Osteocyte (in vitro differentiated cells): ENCODE results near the gene MGA. TPM values are rescaled to one million over a fixed set of nuclear protein-coding genes. Genes with fewer than 3 reads are reported as not detected.

Experiments
- DNase-seq: peaks from one replicate; pipeline ENCODE4 v3.0.0; 2021; ENCODE audit warnings: mixed read lengths; ENCODE audit not compliant: unreplicated experiment; ENCODE audit errors: extremely low spot score
- H3K27ac Mint-ChIP-seq: one replicate; pipeline ENCODE4 v1.8.0; 2021; ENCODE audit warnings: mild to moderate bottlenecking, mixed read lengths; ENCODE audit not compliant: unreplicated experiment
- H3K27me3 Mint-ChIP-seq: one replicate; pipeline ENCODE4 v1.8.0; 2021; ENCODE audit warnings: mixed read lengths; ENCODE audit not compliant: unreplicated experiment
- H3K36me3 Mint-ChIP-seq: one replicate; pipeline ENCODE4 v1.8.0; 2021; ENCODE audit warnings: mixed read lengths; ENCODE audit not compliant: unreplicated experiment
- H3K4me1 Mint-ChIP-seq: one replicate; pipeline ENCODE4 v1.8.0; 2021; ENCODE audit warnings: mixed read lengths; ENCODE audit not compliant: unreplicated experiment
- H3K4me3 Mint-ChIP-seq: one replicate; pipeline ENCODE4 v1.8.0; 2021; ENCODE audit warnings: mild to moderate bottlenecking, moderate library complexity, mixed read lengths; ENCODE audit not compliant: unreplicated experiment
- H3K9me3 Mint-ChIP-seq: one replicate; pipeline ENCODE4 v1.8.0; 2021; ENCODE audit warnings: mixed read lengths; ENCODE audit not compliant: unreplicated experiment
- CTCF ChIP-seq: fragments of 200-600 bp; sonication (generic); IDR thresholded peaks from 2 replicates; pipeline ENCODE4 v1.5.0; 2021; ENCODE audit warnings: antibody characterized with exemption, mild to moderate bottlenecking, moderate library complexity
- total RNA-seq: library from RNA; stranded (reverse); gene quantifications from 2 replicates; pipeline ENCODE4 v1.2.1, GENCODE V29; 2021

MGA gene
- total RNA-seq, 1 donor from 2014 or later, result 47.2 TPM

- Mint-ChIP-seq H3K27me3 (no peaks in the 10 kb centered on the region), H3K4me3 (no peak overlapping the region), H3K9me3 (peaks cover 9% of the 10 kb centered on the region), H3K36me3 (peaks cover 3% of the 10 kb centered on the region), H3K4me1 (no peaks in the 10 kb centered on the region), H3K27ac (no peak overlapping the region)
- TF ChIP-seq CTCF, result no peak
- DNase-seq, result no peak
Measured at GRCh38 chr15:41648097-41648496, 12.1 kb upstream of the MGA start.

GRCh38 chr15:41648770-41649169 is 11.4 kb upstream of the MGA start:
- Mint-ChIP-seq H3K36me3 (peaks cover 4% of the 10 kb centered on the region), H3K27ac (no peak overlapping the region), H3K27me3 (no peaks in the 10 kb centered on the region), H3K4me1 (peaks cover 2% of the 10 kb centered on the region), H3K4me3 (no peak overlapping the region), H3K9me3 (peaks cover 9% of the 10 kb centered on the region)
- TF ChIP-seq CTCF, result no peak
- no peak for DNase-seq

- no peaks in the 10 kb centered on the region for H3K27me3 Mint-ChIP-seq
- no peak for TF ChIP-seq CTCF
- no peak overlapping the region for H3K4me3 Mint-ChIP-seq
- DNase-seq, result no peak
- peaks cover 3% of the 10 kb centered on the region for H3K36me3 Mint-ChIP-seq
- peaks cover 12% of the 10 kb centered on the region for H3K4me1 Mint-ChIP-seq
- H3K27ac Mint-ChIP-seq, result no peak overlapping the region
- peaks cover 9% of the 10 kb centered on the region for H3K9me3 Mint-ChIP-seq
Measured at GRCh38 chr15:41650806-41651205, 9.4 kb upstream of the MGA start.

GRCh38 chr15:41651373-41651772 is 8.8 kb upstream of the MGA start:
- no peaks in the 10 kb centered on the region for H3K27me3 Mint-ChIP-seq
- no peak for DNase-seq
- no peak for TF ChIP-seq CTCF
- no peak overlapping the region for H3K4me3 Mint-ChIP-seq
- H3K27ac Mint-ChIP-seq, result no peak overlapping the region
- H3K4me1 Mint-ChIP-seq, result peaks cover 16% of the 10 kb centered on the region
- H3K36me3 Mint-ChIP-seq, result peaks cover 3% of the 10 kb centered on the region
- H3K9me3 Mint-ChIP-seq, result peaks cover 9% of the 10 kb centered on the region

GRCh38 chr15:41653760-41654159 is 6.4 kb upstream of the MGA start:
- H3K27ac Mint-ChIP-seq, result no peak overlapping the region
- H3K36me3 Mint-ChIP-seq, result peaks cover 3% of the 10 kb centered on the region
- no peaks in the 10 kb centered on the region for H3K27me3 Mint-ChIP-seq
- H3K9me3 Mint-ChIP-seq, result peaks cover 9% of the 10 kb centered on the region
- DNase-seq, result no peak
- no peak for TF ChIP-seq CTCF
- H3K4me3 Mint-ChIP-seq, result no peak overlapping the region
- H3K4me1 Mint-ChIP-seq, result peaks cover 18% of the 10 kb centered on the region
